GM23338 (cell line): Measurements from ENCODE around the gene TMEM190.

ENCODE experiments used
- CTCF ChIP-seq, 2 experiments: fragments of 200-600 bp in 1 of 2; sonication (generic) in 1 of 2; conservative IDR thresholded peaks; 2 replicates each; pipeline versions ENCODE4 v1.5.1 to v1.6.1; 2016 to 2017; ENCODE audit warnings: antibody characterized with exemption in 2 of 2, low read depth in 2 of 2, mild to moderate bottlenecking in 2 of 2, moderate library complexity in 1 of 2
- EZH2 ChIP-seq: fragments of 200-600 bp; sonication (generic); IDR thresholded peaks from one replicate; pipeline ENCODE4 v1.8.0; 2017; ENCODE audit warnings: antibody characterized with exemption, mild to moderate bottlenecking, low read depth; ENCODE audit not compliant: unreplicated experiment
- EZH2phosphoT487 ChIP-seq: fragments of 200-600 bp; sonication (generic); IDR thresholded peaks from one replicate; pipeline ENCODE4 v1.8.1; 2018; ENCODE audit warnings: antibody characterized with exemption; ENCODE audit not compliant: unreplicated experiment
- POLR2AphosphoS5 ChIP-seq: IDR thresholded peaks from 2 replicates; pipeline ENCODE4 v1.6.1; 2016; ENCODE audit warnings: antibody characterized with exemption, low read depth
- STAT1 ChIP-seq: IDR thresholded peaks from one replicate; pipeline ENCODE4 v1.6.1; 2016; ENCODE audit warnings: antibody characterized with exemption; ENCODE audit not compliant: unreplicated experiment
- ZNF114 ChIP-seq: fragments of 250-450 bp; sonication (Bioruptor Pico); IDR thresholded peaks from 2 replicates; pipeline ENCODE4 v1.5.0; 2020; ENCODE audit warnings: mild to moderate bottlenecking, moderate library complexity
- ZNF331 ChIP-seq: fragments of 250-450 bp; sonication (Bioruptor Pico); IDR thresholded peaks from 2 replicates; pipeline ENCODE4 v1.5.0; 2020; ENCODE audit warnings: low read depth, mild to moderate bottlenecking, moderate library complexity
- TF ChIP-seq, protein P1 (sequence below): IDR thresholded peaks from one replicate; pipeline ENCODE4 v1.6.1; 2018; ENCODE audit warnings: antibody characterized with exemption; ENCODE audit not compliant: unreplicated experiment
- TF ChIP-seq, protein P2 (sequence below): IDR thresholded peaks from 2 replicates; pipeline ENCODE4 v1.6.1; 2016; ENCODE audit warnings: antibody characterized with exemption

- TF ChIP-seq STAT1 = no peak
- TF ChIP-seq CTCF (conservative IDR thresholded peaks at IDR 0.05; ENCODE audit: low read depth in 2 of 2) = no peak
- TF ChIP-seq POLR2AphosphoS5 = no peak
- TF ChIP-seq EZH2phosphoT487 = no peak
- TF ChIP-seq ZNF114 (CRISPR knock-in tag) = no peak
- TF ChIP-seq EZH2 = no peak
- TF ChIP-seq, protein P1, sequence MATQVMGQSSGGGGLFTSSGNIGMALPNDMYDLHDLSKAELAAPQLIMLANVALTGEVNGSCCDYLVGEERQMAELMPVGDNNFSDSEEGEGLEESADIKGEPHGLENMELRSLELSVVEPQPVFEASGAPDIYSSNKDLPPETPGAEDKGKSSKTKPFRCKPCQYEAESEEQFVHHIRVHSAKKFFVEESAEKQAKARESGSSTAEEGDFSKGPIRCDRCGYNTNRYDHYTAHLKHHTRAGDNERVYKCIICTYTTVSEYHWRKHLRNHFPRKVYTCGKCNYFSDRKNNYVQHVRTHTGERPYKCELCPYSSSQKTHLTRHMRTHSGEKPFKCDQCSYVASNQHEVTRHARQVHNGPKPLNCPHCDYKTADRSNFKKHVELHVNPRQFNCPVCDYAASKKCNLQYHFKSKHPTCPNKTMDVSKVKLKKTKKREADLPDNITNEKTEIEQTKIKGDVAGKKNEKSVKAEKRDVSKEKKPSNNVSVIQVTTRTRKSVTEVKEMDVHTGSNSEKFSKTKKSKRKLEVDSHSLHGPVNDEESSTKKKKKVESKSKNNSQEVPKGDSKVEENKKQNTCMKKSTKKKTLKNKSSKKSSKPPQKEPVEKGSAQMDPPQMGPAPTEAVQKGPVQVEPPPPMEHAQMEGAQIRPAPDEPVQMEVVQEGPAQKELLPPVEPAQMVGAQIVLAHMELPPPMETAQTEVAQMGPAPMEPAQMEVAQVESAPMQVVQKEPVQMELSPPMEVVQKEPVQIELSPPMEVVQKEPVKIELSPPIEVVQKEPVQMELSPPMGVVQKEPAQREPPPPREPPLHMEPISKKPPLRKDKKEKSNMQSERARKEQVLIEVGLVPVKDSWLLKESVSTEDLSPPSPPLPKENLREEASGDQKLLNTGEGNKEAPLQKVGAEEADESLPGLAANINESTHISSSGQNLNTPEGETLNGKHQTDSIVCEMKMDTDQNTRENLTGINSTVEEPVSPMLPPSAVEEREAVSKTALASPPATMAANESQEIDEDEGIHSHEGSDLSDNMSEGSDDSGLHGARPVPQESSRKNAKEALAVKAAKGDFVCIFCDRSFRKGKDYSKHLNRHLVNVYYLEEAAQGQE = no peak
- TF ChIP-seq ZNF331 (CRISPR knock-in tag) = no peak
- TF ChIP-seq, protein P2, sequence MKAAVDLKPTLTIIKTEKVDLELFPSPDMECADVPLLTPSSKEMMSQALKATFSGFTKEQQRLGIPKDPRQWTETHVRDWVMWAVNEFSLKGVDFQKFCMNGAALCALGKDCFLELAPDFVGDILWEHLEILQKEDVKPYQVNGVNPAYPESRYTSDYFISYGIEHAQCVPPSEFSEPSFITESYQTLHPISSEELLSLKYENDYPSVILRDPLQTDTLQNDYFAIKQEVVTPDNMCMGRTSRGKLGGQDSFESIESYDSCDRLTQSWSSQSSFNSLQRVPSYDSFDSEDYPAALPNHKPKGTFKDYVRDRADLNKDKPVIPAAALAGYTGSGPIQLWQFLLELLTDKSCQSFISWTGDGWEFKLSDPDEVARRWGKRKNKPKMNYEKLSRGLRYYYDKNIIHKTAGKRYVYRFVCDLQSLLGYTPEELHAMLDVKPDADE = no peak
These were observed 11.3 kb downstream of the TMEM190 start for GRCh38 chr19:55387736-55388497.
